Tibial nerve (tissue), 4 donors: ENCODE measurements around the gene SMARCA2. TPM values are rescaled to one million over a fixed set of nuclear protein-coding genes. Genes with fewer than 3 reads are reported as not detected.

Experiments
- DNase-seq, 2 donors: peaks; one replicate each; pipeline ENCODE4 v3.0.0-alpha.2; 2019; ENCODE audit warnings: low spot score in 2 of 2
- H3K27ac ChIP-seq, 4 donors: fragments of 200-600 bp; sonication (generic) in 3 of 4; one replicate each; pipeline ENCODE4 v1.5.1; 2017 to 2019; ENCODE audit warnings: mild to moderate bottlenecking in 1 of 4
- H3K27me3 ChIP-seq, 2 donors: fragments of 200-600 bp; sonication (generic) in 1 of 2; one replicate each; pipeline versions ENCODE4 v1.5.1 to v1.6.0; 2017 to 2019
- H3K36me3 ChIP-seq, 3 donors: fragments of 200-600 bp; sonication (generic); one replicate each; pipeline ENCODE4 v1.5.1; 2018 to 2019
- H3K4me1 ChIP-seq, 4 donors: fragments of 200-600 bp; sonication (generic) in 3 of 4; one replicate each; pipeline ENCODE4 v1.5.1; 2017 to 2019
- H3K4me3 ChIP-seq, 4 donors: fragments of 200-600 bp; sonication (generic) in 3 of 4; one replicate each; pipeline ENCODE4 v1.5.1; 2017 to 2019; ENCODE audit warnings: mild to moderate bottlenecking in 1 of 4, moderate library complexity in 1 of 4
- H3K9me3 ChIP-seq, 4 donors: fragments of 200-600 bp; sonication (generic) in 3 of 4; one replicate each; pipeline ENCODE4 v1.5.1; 2017 to 2019
- EP300 ChIP-seq, 2 donors: sonication (generic); formaldehyde crosslinking; IDR thresholded peaks; one replicate each; pipeline ENCODE4 v1.6.1; 2017; ENCODE audit warnings: antibody characterized with exemption in 2 of 2, mild to moderate bottlenecking in 1 of 2
- POLR2A ChIP-seq, 2 donors: fragments of 450-650 bp; IDR thresholded peaks; one replicate each; pipeline ENCODE4 v1.6.1; 2017; ENCODE audit warnings: antibody characterized with exemption in 2 of 2, mild to moderate bottlenecking in 2 of 2, moderate library complexity in 2 of 2
- WGBS, 2 donors: methylation state at CpG; one replicate each; pipeline ENCODE4 v1.1.5; 2018; 5-methylcytosine and 5-hydroxymethylcytosine counted together
- total RNA-seq, 4 donors: library from RNA; depleted of rRNA; stranded (reverse); fragments of >200 nt; gene quantifications; one replicate each; pipeline ENCODE4 v1.1.0, GENCODE V29; 2016
- TF ChIP-seq, protein P1 (sequence below), 5 experiments: fragments of 200-600 bp in 3 of 5; fragments of 450-650 bp in 2 of 5; sonication (generic) in 3 of 5; IDR thresholded peaks; one replicate each; pipeline ENCODE4 v1.5.1; 2016 to 2019; ENCODE audit warnings: antibody characterized with exemption in 5 of 5, mild to moderate bottlenecking in 3 of 5, moderate library complexity in 2 of 5

SMARCA2 gene
- total RNA-seq, 4 donors from 2014 or later = 75.9 to 140 (median 119) TPM

DNA sequence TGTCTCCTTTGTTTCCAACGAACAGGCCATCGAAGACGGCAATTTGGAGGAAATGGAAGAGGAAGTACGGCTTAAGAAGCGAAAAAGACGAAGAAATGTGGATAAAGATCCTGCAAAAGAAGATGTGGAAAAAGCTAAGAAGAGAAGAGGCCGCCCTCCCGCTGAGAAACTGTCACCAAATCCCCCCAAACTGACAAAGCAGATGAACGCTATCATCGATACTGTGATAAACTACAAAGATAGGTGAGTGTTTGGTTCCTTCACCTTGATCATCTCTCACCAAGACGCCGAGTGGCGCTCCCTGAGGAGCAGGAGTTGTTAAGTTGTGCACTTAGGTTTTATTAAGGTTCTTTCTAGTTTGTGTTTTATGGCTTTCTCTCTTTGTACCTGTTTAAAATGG lies 146.5 kb downstream of the SMARCA2 start:
- H3K36me3 ChIP-seq = peaks cover 0 to 20% (median 0%) of the 10 kb centered on the region in 3 donors
- H3K4me1 ChIP-seq = peaks cover 0 to 29% (median 6%) of the 10 kb centered on the region in 4 donors
- WGBS, 2 donors = 83 to 89% methylated on average over 13 of the region's 13 CpGs
- H3K27me3 ChIP-seq = no peaks in the 10 kb centered on the region
- no peaks in the 10 kb centered on the region for H3K9me3 ChIP-seq
- DNase-seq = no peak
- TF ChIP-seq EP300 (IDR thresholded peaks at IDR 0.05) (no peak), POLR2A (IDR thresholded peaks at IDR 0.05) (no peak)
- TF ChIP-seq, protein P1, sequence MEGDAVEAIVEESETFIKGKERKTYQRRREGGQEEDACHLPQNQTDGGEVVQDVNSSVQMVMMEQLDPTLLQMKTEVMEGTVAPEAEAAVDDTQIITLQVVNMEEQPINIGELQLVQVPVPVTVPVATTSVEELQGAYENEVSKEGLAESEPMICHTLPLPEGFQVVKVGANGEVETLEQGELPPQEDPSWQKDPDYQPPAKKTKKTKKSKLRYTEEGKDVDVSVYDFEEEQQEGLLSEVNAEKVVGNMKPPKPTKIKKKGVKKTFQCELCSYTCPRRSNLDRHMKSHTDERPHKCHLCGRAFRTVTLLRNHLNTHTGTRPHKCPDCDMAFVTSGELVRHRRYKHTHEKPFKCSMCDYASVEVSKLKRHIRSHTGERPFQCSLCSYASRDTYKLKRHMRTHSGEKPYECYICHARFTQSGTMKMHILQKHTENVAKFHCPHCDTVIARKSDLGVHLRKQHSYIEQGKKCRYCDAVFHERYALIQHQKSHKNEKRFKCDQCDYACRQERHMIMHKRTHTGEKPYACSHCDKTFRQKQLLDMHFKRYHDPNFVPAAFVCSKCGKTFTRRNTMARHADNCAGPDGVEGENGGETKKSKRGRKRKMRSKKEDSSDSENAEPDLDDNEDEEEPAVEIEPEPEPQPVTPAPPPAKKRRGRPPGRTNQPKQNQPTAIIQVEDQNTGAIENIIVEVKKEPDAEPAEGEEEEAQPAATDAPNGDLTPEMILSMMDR (IDR thresholded peaks at IDR 0.05) = no peak
- no peak overlapping the region for H3K4me3 ChIP-seq
- H3K27ac ChIP-seq = no peak overlapping the region

DNA sequence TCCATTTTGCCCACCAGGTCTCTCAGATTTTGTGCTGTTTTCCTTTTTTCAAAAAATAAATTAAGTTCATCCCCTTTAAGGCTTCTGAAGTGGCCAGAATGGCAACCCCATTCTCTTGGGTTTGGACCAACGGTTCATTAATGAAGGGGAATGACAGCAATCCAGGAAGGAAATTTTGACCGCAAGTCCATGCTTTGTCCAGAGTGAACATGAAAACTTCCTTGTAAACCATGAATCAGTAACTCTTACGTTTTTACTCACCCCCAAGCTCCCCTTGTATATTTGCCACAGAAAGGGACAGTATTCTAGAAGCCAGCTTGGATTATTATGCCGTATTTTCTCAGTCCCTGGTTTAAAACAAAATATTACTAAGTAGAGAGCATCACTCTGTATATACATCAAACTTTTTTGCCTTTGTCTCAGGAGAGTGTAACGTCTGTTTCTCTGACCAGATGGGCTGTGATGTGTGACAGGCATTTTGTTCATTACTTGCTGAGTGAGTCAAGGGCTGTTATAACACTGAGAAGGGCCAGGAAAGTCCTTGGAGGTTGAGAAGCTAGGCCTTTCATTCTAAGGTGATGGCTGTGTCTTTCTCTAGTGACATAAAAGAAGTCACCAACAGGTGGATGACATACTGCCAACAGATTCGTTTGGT lies 148.2 kb downstream of the SMARCA2 start:
- WGBS, 2 donors = 71 to 72% methylated on average over 6 of the region's 6 CpGs
- no peak overlapping the region for H3K27ac ChIP-seq

DNA sequence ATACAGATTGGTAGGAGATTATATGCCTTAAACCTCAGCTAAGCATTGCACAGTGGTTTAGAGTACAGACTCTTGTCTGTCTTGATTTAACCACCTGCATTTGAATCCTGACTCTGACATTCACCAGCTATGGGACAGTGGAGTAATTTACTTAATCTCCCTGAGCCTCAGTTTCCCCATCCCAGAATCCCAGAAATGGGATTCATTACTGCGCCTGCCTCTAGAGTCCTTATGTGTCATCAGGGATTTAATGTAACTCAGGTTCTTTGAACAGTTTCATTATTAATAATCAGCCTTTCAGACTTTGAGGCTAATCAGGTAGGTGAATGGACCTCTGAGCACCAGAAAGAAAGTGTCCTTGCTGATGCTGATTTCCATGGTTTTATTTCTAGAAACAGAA lies 149.1 kb downstream of the SMARCA2 start:
- 96 to 100% methylated on average over 1 of the region's 1 CpG for WGBS, 2 donors
- Histone ChIP-seq H3K9me3 (no peaks in the 10 kb centered on the region), H3K27me3 (no peaks in the 10 kb centered on the region), H3K4me3 (no peak overlapping the region), H3K4me1 (peaks cover 0 to 17% (median 3%) of the 10 kb centered on the region in 4 donors), H3K27ac (no peak overlapping the region), H3K36me3 (peaks cover 0 to 43% (median 0%) of the 10 kb centered on the region in 3 donors)
- DNase-seq = no peak
- TF ChIP-seq POLR2A (IDR thresholded peaks at IDR 0.05) (no peak), EP300 (IDR thresholded peaks at IDR 0.05) (no peak)
- TF ChIP-seq, protein P1 (IDR thresholded peaks at IDR 0.05) = no peak

More for the DNA sequence above, 148.2 kb downstream of the SMARCA2 start:
- H3K4me1 ChIP-seq = peaks cover 0 to 17% (median 3%) of the 10 kb centered on the region in 4 donors
- peaks cover 0 to 37% (median 0%) of the 10 kb centered on the region in 3 donors for H3K36me3 ChIP-seq
- DNase-seq = no peak
- no peaks in the 10 kb centered on the region for H3K9me3 ChIP-seq
- TF ChIP-seq POLR2A (IDR thresholded peaks at IDR 0.05) = no peak
- TF ChIP-seq, protein P1 (IDR thresholded peaks at IDR 0.05) = no peak
- no peak for TF ChIP-seq EP300 (IDR thresholded peaks at IDR 0.05)
- H3K27me3 ChIP-seq = no peaks in the 10 kb centered on the region
- no peak overlapping the region for H3K4me3 ChIP-seq

DNA sequence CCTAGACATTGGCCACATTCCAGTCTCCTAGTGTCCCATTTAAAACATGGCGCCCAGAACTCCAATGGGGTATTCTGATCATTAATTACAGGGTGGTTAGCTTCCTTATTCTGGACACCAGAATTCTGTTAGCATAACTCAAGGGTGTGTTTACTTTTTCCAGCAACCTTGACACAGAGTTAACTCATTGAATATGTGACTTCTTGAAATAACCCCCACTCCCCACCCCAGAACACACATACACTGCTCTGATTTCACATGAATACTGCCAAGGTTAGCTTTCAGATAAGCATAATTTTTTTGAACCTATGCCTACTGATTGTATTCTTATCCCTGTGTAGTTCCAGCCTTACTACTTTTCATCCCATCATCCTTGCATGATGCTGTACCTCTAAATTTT lies 151.1 kb downstream of the SMARCA2 start:
- Histone ChIP-seq H3K4me3 (no peak overlapping the region), H3K9me3 (no peaks in the 10 kb centered on the region), H3K27ac (no peak overlapping the region), H3K4me1 (peaks cover 0 to 5% (median 0%) of the 10 kb centered on the region in 4 donors), H3K27me3 (no peaks in the 10 kb centered on the region), H3K36me3 (peaks cover 0 to 61% (median 0%) of the 10 kb centered on the region in 3 donors)
- WGBS, 2 donors = 97 to 100% methylated on average over 1 of the region's 1 CpG
- no peak for DNase-seq
- TF ChIP-seq, protein P1 (IDR thresholded peaks at IDR 0.05) = no peak
- no peak for TF ChIP-seq POLR2A (IDR thresholded peaks at IDR 0.05)
- no peak for TF ChIP-seq EP300 (IDR thresholded peaks at IDR 0.05)

GRCh38 chr9:2169035-2169434 lies 153.9 kb downstream of the SMARCA2 start:
- H3K27ac ChIP-seq = no peak overlapping the region
- 85 to 90% methylated on average over 8 of the region's 8 CpGs for WGBS, 2 donors
- no peak for DNase-seq
- H3K27me3 ChIP-seq = no peaks in the 10 kb centered on the region
- H3K4me3 ChIP-seq = no peak overlapping the region
- no peaks in the 10 kb centered on the region for H3K4me1 ChIP-seq
- H3K9me3 ChIP-seq = no peaks in the 10 kb centered on the region
- H3K36me3 ChIP-seq = peaks cover 0 to 62% (median 0%) of the 10 kb centered on the region in 3 donors
- TF ChIP-seq EP300 (IDR thresholded peaks at IDR 0.05) (no peak), POLR2A (IDR thresholded peaks at IDR 0.05) (no peak)
- TF ChIP-seq, protein P1 (IDR thresholded peaks at IDR 0.05) = no peak
